TTC549 (cell line): Measurements from ENCODE around the gene PURA.

Source experiments
- FAIRE-seq: peaks from 2 replicates; lab custom pipeline; 2012; peaks lifted over from hg19 to GRCh38; lab: Jason Lieb, UNC

Gene PURA

DNA sequence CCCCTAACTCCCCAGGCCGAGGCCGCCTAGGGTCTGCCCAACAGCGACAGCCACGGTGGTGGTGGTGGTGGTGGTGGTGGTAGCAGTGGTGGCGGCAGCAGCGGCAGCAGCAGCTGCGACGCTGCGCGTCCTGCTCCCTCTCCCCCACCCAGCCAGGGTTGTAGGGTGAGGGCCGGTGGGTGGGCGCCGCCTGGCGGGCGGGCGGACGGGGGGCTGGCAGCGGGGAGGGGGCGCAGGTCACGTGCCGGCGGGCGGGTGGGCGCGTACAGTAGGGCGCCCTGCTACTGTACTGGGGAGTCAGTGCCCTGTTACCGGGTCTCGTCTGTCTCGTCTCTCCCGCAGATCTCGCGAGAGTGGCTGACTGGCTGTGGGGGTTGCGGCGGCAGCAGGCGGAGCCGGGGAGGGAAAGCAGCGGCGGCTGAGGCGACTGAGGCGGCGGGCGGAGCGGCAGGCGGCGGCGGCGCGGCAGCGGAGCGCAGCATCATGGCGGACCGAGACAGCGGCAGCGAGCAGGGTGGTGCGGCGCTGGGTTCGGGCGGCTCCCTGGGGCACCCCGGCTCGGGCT, at the start of gene PURA:
PURA (plus strand) TSS at position 411 of the 565 bp plus-strand sequence; CDS start at position 484, 73 bp downstream.
- FAIRE-seq, result no peak

DNA sequence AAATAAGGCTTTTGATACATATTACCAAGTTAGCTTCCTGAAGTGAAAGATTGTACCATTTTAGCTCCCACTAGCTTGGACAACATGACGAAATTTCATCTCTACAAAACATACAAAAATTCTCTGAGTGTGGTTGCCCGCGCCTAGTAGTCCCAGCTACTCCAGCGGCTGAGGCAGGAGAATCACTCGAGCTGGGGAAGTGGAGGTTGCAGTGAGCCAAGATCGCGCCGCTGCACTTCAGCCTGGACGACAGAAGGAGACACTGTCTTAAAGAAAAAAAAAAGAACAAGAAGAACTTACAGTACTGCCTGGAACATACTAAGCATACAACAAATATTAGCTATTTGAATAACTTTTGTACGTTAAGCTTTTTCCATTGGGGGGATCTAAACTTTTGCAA, 41.1 kb upstream of the PURA start:
- FAIRE-seq, result no peak

DNA sequence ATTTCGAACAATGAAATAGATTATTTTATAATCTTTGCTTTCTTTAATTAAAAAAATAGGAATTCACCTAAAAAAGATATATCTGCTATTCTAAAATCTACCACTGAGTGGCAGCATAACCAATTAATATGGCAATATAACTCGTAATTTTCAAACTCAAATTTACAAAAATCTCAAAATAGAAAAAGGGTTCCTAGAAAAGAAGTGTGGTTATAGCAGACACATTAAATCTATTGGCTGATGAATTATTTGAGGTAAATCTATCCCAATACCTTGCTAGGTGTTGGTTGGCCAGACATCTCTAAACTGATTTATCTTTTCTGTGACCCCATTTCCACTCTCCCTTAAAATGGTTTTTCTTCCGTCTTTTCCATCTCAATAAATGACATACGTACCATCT, 40.6 kb upstream of the PURA start:
- FAIRE-seq, result peak; percentile 91

DNA sequence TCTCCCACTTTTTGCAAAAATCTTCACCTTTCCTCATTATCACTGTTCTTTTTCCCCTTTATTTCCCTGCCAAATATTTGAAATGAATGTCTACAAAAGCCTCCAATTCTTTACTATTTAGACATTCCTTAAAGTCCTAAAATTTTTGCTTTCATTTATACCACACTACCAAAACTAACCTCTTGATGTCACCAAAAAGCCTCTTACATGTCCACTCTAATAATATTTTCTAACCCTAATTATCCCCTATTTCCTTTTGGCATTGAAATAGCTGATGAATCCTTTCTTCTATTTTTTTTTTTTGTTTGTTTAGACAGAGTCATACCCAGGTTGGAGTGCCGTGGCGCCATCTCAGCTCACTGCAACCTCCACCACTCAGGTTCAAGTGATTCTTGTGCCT, 38.5 kb upstream of the PURA start:
- peak; percentile 11 for FAIRE-seq

DNA sequence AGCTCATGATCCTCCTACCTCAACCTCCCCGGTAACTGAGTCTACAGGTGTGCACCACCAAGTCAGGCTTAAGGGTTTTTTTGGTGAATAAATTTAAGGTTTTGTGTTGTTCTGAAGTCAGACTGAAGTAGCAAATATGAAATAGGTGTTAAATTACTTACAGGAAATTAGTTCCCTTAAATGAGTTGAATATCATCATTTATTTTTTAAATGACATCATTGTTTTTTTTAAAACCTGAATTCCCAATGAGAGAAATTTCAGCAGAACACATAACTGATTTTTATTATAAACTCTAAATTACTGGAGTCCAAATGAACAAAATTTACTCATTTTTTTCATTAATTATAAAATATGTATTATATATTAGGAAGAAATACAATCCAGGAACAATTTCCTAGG, 37.8 kb upstream of the PURA start:
- no peak for FAIRE-seq

DNA sequence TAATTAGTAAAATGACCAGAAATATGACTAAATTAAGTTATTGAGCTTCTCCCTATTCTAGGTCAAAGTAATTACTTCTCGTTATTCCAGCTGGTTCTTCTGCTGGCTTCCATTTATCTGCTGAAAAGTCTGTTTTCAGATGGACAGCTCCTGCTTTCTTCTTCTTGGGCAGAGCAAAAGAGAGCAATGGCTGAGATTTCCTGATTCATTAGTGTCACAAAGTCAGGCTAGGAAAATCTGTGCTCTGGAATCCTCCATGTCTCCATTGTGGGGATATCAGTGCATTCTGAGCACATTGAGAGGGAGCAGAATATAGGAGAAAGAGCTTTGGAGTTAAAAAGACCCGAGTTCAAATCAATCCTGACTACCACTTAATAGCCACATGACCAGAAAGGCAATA, 37.1 kb upstream of the PURA start:
- FAIRE-seq, result no peak

DNA sequence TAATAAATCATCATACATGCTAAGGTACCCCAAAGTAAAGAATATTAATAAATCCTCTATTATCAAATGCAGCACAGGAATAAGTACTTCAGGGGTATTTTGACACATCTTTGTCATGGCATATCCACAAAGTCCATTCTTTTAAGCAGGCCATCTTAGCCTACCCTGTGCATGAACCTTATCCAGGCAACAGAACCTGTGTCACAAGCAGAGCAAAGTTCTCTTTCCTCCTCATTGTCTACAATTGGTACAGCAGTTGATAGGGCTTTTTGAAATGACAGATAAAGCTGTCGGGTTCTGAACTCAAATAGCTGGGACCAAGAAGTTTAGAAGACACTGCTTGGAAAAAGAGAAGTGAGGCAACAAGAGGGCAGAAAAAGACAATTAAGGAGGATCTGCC, 30.8 kb upstream of the PURA start:
- no peak for FAIRE-seq

DNA sequence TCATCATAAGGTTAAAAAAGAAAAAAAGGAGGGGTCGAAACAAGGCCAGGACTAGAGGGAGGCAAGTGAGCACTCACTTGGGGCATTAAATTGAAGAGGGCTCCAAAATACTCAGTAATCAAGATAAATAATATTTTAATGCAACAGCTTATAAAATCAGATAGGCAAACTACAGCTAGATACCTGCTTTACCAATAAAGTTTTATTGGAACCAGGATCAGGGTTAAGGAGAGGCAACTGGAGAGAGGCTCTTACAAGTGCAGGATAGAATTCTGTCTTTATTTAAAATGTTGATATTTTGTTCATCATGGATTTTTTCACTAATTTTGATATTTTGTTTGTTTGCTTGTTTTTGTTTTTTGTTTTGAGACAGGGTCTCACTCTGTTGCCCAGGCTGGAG, 30.3 kb upstream of the PURA start:
- no peak for FAIRE-seq

DNA sequence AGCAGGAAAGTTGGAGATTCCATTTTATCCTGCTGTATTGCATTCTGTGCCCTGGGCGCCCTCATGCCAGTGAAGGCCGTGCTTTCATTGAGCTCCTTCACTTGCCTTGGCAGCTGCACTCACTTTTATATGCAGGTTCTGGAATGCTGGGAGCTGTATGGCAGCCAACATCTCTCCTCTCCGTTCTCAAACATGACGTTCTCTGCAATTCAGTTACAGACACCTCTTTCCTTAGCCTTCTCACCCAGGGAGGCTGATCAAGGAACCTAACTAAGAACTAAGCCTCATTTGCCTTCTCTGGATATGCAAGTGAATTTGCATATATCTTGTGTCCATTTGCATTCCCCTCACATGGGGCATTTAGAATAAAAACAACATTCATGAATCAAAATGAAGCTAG, 29.4 kb upstream of the PURA start:
- FAIRE-seq, result no peak

DNA sequence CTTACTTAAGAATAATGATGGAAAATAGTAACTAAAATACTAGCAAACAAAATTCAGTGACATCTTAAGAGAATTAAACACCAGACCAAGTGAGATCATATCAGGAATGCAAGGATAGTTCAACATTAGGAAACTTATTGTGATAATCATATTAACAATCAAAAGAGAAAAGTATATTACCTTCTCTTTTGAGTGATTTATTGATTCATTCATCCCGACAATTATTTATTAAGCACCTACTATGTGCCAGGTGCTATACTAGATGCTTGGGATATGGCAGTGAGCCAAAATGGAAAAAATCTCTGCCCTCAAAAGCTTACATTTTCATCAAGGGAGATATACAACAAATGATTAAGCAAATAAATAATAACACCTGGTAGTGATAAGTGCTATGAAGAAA, 23.7 kb upstream of the PURA start:
- FAIRE-seq, result no peak

DNA sequence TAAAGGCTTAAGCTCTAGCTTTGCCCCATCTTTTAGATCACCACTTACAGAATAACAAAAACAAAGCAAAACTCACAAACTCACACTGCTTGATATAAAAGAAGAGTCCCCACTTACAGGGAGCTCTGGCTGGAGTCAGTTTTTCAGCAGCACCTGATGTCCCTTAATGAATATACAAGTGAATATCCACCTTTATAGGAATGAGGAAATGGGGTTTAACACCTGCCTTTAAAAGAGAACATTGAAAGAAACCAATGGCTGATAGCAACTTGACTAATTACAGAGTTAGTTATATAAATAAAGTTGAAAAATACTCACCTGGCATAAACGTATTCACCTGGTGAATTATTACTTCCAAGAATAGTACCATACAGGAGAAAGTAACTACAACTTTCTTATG, 20.7 kb upstream of the PURA start:
- FAIRE-seq, result no peak

DNA sequence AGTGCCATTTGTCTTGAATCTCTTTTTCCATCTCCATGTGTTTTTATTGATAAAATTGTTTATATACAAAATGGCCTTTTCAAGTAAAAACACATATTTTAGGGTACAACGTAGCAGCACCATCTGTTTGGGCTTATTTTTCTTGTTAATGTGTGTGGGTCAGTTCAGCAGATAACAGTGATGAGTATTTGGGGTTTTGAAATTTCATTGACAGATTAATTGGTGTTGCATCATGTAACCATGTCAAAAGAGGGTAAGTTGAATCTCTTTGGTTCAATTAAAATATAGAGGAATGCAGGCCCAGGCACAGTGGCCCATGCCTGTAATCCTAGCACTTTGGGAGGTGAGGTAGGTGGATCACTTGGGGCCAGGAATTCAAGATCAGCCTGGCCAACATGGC, 20.0 kb upstream of the PURA start:
- FAIRE-seq, result no peak

DNA sequence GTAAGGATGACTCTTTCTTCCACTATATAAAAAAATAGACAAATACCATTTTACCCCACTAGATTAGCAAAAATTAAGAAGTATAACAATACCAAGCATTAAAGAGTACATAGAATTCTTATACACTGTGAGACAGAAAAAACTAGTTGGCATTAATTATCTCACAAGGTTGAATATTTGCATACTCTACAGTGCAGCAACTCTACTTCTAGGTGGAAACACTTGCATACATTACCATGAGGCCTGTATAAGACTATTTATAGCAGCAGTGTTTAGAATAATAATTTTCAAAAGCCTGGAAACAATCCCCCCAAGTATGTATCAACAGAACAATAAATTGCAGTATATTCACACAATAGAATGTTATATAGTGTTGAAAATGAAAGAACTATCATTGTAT, 19.0 kb upstream of the PURA start:
- no peak for FAIRE-seq

DNA sequence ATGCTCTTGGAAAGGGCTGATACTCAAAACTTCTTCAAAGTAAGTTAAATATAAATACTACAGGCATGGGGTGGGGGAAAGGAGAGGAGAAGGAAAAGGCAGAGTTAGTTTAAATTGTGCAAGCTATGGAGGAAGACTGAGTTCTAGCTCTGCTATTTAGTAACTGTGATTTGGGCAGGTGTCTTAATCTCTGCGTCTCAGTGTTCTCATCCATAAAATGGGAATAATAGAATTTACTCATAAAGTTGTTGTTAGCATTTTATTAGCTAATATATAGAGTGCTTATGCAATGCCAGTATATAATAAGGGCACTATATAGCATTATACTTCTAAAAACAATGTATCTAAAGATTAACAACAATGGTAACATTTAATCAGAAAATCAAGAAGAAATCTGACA, 12.7 kb upstream of the PURA start:
- FAIRE-seq, result no peak

DNA sequence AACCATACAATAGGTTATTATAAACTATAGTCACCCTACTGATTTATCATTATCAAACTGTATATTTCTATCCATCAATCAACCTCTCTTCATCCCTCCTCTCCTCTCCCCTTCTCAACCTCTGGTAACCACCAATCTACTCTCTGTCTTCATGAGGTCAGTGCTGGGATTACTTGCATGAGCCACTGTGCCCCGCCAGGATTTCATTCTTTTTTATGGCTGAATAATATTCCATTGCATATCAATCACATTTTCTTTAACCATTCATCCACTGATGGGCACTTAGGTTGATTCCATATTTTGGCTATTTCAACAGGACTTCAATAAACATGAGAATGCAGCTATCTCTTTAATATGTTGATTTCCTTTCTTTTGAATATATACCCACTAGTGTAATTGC, 10.8 kb upstream of the PURA start:
- no peak for FAIRE-seq

DNA sequence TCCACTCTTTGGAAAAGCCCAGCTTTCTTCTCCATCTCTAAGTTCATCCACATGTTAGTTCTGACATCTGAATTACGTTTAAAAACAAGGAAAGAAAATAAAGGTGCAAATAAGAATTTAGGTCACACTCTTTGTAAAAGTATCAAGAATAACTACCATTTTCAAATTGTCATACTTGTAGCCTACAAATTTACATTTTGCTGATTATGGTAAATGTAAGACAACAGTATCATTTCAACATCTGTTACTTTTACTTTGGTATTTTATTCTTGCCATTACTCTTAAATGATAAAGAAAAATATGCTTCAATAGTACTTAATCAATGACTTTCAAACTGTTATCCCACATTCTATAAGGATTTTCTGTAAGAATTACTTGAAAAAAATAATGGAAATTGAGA, 9.8 kb upstream of the PURA start:
- no peak for FAIRE-seq

DNA sequence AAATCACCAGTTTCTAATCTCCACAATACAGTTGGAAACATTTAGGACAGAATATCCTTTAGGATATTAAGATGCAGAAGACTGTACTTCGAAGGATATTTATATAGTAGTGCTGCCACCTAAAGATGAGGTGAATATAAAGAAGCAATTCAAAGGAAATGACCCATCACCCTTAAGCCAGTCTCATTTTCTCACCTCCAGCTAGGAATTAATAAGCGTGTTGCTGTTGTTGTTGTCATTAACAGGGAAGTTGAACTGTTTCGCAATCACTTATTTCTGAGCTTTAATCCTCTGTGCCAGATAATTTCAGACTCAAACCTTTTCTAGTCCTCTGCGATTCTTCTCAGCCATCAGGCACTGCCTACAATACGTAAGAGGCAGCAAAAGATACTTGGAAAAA, 7.8 kb upstream of the PURA start:
- no peak for FAIRE-seq

DNA sequence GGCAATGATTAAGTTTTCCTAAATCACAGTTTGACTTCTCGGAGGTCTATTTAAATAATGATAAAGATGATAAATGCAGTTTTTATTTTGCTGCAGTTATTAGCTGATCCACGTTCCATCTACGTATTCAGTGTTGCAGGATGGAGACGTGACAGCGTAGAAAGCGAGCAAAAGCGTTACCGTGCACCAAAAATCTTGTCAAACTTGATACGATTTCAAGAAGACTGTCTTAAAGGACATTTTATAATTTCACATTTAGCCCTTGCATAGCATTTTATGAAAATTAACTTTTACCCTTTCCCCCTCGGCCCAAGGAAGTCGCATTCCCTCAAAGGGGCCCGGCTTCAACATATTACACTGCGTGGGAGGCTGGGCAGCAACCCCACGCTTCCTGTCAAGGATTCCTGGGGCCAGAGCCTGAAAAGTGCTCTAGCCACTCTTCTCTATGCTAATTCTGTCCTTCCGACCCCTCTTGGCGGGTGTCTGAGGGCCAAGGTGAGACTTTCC, 7.1 kb upstream of the PURA start:
- no peak for FAIRE-seq

DNA sequence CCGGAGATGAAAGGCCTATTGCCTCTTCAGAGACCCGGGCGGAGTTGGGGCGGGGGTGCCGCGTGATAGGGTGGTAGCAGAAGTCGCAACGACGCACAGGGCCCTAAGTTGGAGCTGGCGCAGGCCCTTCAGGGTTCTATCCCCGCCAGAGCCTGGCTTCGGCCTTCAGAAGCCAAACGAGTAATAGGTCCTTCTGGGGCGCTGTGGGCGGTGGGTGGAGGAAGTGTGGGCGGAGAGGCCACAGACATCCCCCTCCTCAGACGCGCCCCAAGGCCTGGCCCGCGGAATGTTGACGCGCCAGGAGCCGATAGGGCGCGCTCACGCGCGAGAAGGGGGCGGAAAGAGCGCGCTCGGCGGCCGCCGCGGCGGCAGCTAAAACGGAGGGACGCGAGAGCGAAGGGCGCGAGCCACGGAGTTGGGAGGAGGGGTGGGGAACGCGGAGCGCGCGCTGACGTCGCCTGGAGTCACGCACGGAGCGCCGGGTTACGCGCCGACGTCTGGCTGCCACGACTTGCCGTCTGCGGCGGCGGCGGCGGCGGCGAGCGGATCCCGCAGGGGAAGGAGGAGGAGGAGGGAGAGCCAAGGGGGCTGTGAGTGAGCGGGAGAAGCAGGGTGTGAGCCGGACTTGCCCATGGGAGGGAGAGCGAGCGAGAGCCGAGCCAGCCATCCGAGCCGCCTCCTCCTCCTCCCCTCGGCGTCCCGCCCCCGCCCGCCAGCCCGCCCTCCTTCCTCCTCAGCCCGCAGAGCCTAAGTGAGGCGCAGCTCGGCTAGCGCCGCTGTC, 6.4 kb upstream of the PURA start:
- FAIRE-seq, result no peak

DNA sequence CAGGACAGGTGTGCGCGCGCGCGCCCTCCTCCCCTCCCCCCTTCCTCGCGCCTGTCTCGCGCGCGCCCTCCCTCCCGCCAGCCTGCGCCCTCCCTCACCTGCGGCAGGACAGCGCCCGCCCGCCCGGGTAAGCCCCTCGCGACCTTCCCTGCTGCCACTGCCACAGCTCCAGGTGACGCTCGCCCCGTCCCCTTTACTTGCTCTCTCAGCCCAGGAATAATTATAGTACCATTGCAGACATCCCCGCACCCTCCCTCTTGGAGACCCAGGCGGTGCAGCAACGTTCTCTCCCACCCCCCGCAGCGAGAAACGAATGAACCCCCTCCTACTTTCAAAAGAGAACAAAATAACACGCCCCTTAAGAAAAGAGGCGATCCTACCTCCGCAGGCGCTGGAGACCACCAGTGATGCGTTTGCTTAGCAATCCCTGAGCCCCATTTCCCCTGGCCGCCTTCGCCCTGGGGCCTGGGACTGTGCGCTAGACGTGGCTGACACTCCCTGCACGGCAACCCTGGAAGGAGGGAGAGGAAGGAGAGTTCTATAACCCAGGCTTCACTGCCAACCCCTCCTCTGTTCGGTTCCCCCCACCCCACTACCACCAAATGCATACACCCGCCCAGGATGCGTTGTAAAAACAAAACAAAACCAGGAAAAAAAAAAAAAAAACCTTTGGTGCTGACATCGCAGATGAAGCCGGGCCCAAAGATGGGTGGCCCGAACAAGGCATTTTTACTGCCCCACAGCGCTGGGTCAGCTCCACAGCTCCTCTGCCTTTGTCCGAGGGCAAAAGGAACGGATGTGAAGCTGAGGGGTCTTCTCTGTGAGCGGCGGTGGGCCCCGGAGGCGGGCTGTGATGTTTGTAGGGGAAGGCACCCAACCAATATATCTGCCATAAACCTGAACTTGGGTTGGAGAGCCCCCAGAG, 5.6 kb upstream of the PURA start:
- FAIRE-seq, result no peak

DNA sequence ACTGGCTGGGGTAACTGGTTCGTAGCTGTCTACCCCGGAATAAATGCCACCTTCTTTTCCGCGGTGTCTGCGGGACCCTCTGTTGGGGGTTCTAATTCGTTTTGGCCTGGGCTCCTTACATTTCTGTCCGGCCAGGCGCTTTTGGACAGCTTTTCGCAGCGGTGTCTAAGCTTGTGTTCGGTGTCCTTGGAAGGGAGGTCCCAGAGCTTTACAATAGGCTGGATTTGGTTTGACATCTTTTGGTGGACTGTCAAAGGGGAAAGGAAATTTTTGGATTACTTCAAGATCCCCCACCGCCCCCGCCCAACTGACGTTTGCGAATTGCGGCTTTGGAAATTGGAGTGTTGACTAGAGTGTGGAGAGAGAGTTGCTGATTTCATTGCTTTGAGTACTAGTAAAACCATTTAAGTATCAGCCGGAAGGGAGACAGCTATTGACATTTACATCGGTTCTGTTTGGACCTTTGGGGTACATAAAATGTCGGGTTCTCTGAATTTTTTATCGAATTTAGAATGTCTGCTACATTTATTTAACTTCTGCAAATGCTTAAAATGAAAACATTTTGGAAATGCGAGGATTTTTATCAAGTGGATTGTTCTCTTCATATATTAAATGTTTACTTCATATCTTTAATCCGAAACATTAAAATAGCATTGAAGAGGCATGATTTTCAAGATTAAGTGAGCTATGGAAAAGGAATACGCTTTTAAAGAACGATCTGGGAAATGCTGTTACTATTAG, 4.7 kb upstream of the PURA start:
- FAIRE-seq, result no peak
